HG03575 (cell line): ENCODE data around the gene HYDIN.
"Not testable (repeated sequence)": the region's sequence is repeated elsewhere in the genome, so short reads cannot be mapped to it uniquely, and the experiment has no call there.

Experiments
- ATAC-seq: cut with Tn5 transposase; IDR thresholded peaks from one replicate; pipeline ENCODE4 v1.9.1; 2021; ENCODE audit not compliant: unreplicated experiment, insufficient number of reproducible peaks, low FRiP score; ENCODE audit errors: extremely low read depth

HYDIN gene

GRCh38 chr16:70935325-70935724 is 295.2 kb downstream of the HYDIN start:
- ATAC-seq: not testable (repeated sequence)

- ATAC-seq: not testable (repeated sequence)
These were observed 296.8 kb downstream of the HYDIN start for GRCh38 chr16:70933746-70934145.

- ATAC-seq: not testable (repeated sequence)
These were observed 299.8 kb downstream of the HYDIN start for GRCh38 chr16:70930757-70931156.

- ATAC-seq: not testable (repeated sequence)
These were observed 308.4 kb downstream of the HYDIN start for GRCh38 chr16:70922164-70922563.

- not testable (repeated sequence) for ATAC-seq
These were observed 309.9 kb downstream of the HYDIN start for GRCh38 chr16:70920661-70921060.

- ATAC-seq: not testable (repeated sequence)
These were observed 342.3 kb downstream of the HYDIN start for GRCh38 chr16:70888208-70888607.

- ATAC-seq: not testable (repeated sequence)
These were observed 345.9 kb downstream of the HYDIN start for GRCh38 chr16:70884652-70885051.

- ATAC-seq: not testable (repeated sequence)
These were observed 348.2 kb downstream of the HYDIN start for GRCh38 chr16:70882311-70882710.

- ATAC-seq: not testable (repeated sequence)
These were observed 352.6 kb downstream of the HYDIN start for GRCh38 chr16:70877895-70878294.

- not testable (repeated sequence) for ATAC-seq
These were observed 354.1 kb downstream of the HYDIN start for GRCh38 chr16:70876442-70876841.

GRCh38 chr16:70864698-70865097 is 365.8 kb downstream of the HYDIN start:
- ATAC-seq: not testable (repeated sequence)

- ATAC-seq: not testable (repeated sequence)
These were observed 368.5 kb downstream of the HYDIN start for GRCh38 chr16:70861996-70862395.

GRCh38 chr16:70851299-70851698 is 379.2 kb downstream of the HYDIN start:
- ATAC-seq: not testable (repeated sequence)

GRCh38 chr16:70823498-70824118 is 406.9 kb downstream of the HYDIN start:
- ATAC-seq: not testable (repeated sequence)

- ATAC-seq: not testable (repeated sequence)
These were observed 407.8 kb downstream of the HYDIN start for GRCh38 chr16:70822734-70823133.

- not testable (repeated sequence) for ATAC-seq
These were observed 412.4 kb downstream of the HYDIN start for GRCh38 chr16:70818088-70818487.

GRCh38 chr16:70809392-70810060 is 421.0 kb downstream of the HYDIN start:
- no peak for ATAC-seq

- no peak for ATAC-seq
These were observed 422.2 kb downstream of the HYDIN start for GRCh38 chr16:70808371-70808770.

GRCh38 chr16:70805787-70806186 is 424.7 kb downstream of the HYDIN start:
- ATAC-seq: no peak

- no peak for ATAC-seq
These were observed 425.1 kb downstream of the HYDIN start for GRCh38 chr16:70805380-70805779.
